Measurements from ENCODE around the gene CDON.

DNA sequence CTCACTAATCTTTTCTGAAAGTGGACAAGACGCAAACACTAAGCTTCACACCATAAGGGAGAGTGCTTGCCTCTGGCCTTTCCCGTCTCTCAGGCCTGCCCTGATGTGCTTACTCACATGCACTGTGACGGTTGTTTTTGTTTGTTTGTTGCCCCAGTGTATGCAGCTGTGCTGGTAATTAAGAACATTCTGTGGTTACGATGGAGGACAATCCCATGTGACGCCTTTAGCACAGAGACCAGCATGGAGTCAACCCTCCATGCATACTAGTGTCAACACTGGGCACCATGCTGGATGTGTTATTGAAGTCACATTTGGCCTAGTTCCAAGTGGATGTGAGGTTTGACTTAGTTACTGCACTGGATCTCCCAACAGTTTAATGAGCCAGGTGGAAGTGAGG lies 27.8 kb upstream of the CDON start:
- no peak for TF ChIP-seq POLR2A (IDR thresholded peaks at IDR 0.05; ENCODE audit: low read length)
- TF ChIP-seq RAD21 (conservative IDR thresholded peaks at IDR 0.05 in 1 of 2, IDR thresholded peaks at IDR 0.05 in 1 of 2): no peak
- TF ChIP-seq, protein P1, sequence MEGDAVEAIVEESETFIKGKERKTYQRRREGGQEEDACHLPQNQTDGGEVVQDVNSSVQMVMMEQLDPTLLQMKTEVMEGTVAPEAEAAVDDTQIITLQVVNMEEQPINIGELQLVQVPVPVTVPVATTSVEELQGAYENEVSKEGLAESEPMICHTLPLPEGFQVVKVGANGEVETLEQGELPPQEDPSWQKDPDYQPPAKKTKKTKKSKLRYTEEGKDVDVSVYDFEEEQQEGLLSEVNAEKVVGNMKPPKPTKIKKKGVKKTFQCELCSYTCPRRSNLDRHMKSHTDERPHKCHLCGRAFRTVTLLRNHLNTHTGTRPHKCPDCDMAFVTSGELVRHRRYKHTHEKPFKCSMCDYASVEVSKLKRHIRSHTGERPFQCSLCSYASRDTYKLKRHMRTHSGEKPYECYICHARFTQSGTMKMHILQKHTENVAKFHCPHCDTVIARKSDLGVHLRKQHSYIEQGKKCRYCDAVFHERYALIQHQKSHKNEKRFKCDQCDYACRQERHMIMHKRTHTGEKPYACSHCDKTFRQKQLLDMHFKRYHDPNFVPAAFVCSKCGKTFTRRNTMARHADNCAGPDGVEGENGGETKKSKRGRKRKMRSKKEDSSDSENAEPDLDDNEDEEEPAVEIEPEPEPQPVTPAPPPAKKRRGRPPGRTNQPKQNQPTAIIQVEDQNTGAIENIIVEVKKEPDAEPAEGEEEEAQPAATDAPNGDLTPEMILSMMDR (IDR thresholded peaks at IDR 0.05): no peak
- no peak for TF ChIP-seq RCOR1 (IDR thresholded peaks at IDR 0.05; ENCODE audit: low read depth, low read length)
- TF ChIP-seq EP300 (IDR thresholded peaks at IDR 0.05): no peak
- TF ChIP-seq SMC3 (IDR thresholded peaks at IDR 0.05): no peak
- no peak for TF ChIP-seq CBX2 (IDR thresholded peaks at IDR 0.05; ENCODE audit: borderline replicate concordance, low read depth)
- TF ChIP-seq, protein P2, sequence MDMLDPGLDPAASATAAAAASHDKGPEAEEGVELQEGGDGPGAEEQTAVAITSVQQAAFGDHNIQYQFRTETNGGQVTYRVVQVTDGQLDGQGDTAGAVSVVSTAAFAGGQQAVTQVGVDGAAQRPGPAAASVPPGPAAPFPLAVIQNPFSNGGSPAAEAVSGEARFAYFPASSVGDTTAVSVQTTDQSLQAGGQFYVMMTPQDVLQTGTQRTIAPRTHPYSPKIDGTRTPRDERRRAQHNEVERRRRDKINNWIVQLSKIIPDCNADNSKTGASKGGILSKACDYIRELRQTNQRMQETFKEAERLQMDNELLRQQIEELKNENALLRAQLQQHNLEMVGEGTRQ (IDR thresholded peaks at IDR 0.05): no peak
- no peak for TF ChIP-seq CHD2 (IDR thresholded peaks at IDR 0.05; ENCODE audit: low read length, partially characterized antibody)
- TF ChIP-seq, protein P3, sequence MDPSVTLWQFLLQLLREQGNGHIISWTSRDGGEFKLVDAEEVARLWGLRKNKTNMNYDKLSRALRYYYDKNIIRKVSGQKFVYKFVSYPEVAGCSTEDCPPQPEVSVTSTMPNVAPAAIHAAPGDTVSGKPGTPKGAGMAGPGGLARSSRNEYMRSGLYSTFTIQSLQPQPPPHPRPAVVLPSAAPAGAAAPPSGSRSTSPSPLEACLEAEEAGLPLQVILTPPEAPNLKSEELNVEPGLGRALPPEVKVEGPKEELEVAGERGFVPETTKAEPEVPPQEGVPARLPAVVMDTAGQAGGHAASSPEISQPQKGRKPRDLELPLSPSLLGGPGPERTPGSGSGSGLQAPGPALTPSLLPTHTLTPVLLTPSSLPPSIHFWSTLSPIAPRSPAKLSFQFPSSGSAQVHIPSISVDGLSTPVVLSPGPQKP (IDR thresholded peaks at IDR 0.05; ENCODE audit: low read depth, low read length): no peak
